Right lobe of liver (tissue), 4 donors: ENCODE measurements around the gene AKT1S1.

Experiments used
- POLR2A ChIP-seq: fragments of 450-650 bp; IDR thresholded peaks from one replicate; pipeline ENCODE4 v1.6.1; 2017; ENCODE audit warnings: antibody characterized with exemption, mild to moderate bottlenecking
- TF ChIP-seq, protein P1 (sequence below), 4 donors: fragments of 200-600 bp in 3 of 4; fragments of 450-650 bp in 1 of 4; IDR thresholded peaks; one replicate each; pipeline versions ENCODE4 v1.5.1 to v1.8.0; 2016 to 2022; ENCODE audit warnings: antibody characterized with exemption in 4 of 4, mild to moderate bottlenecking in 2 of 4
- donor health status: DM: no; HTN: no; CAD: no.
- donor health status: DM: no; HTN: no; CAD: no.
- donor health status: DM: no; HTN: yes; CAD: no.

DNA sequence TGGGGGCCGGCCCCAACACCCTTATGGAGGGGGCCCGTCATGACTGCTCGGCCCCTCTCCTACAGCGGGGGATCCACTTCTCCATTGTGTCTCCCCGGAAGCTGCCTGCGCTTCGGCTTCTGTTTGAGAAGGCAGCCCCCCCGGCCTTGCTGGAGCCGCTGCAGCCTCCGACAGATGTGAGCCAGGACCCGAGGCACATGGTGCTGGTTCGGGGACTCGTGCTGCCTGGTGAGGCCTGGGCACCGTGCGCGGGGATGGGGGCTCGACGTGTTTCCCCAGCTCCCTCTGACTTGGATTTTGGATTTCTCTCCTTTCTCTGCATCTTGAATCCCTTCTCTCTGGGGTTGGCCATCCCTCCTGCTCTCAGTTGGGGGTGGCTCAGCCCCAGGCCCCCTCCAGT, 47.4 kb downstream of the AKT1S1 start:
- TF ChIP-seq POLR2A: no peak
- TF ChIP-seq, protein P1, sequence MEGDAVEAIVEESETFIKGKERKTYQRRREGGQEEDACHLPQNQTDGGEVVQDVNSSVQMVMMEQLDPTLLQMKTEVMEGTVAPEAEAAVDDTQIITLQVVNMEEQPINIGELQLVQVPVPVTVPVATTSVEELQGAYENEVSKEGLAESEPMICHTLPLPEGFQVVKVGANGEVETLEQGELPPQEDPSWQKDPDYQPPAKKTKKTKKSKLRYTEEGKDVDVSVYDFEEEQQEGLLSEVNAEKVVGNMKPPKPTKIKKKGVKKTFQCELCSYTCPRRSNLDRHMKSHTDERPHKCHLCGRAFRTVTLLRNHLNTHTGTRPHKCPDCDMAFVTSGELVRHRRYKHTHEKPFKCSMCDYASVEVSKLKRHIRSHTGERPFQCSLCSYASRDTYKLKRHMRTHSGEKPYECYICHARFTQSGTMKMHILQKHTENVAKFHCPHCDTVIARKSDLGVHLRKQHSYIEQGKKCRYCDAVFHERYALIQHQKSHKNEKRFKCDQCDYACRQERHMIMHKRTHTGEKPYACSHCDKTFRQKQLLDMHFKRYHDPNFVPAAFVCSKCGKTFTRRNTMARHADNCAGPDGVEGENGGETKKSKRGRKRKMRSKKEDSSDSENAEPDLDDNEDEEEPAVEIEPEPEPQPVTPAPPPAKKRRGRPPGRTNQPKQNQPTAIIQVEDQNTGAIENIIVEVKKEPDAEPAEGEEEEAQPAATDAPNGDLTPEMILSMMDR (IDR thresholded peaks at IDR 0.05): no peak
